GM13976 (cell line): Measurements from ENCODE around the gene DUOXA1.

Experiments
- DNase-seq: peaks from one replicate; pipeline ENCODE4 v3.0.0; 2012; ENCODE audit warnings: low spot score
- CTCF ChIP-seq: IDR thresholded peaks from 2 replicates; pipeline ENCODE4 v1.5.1; 2012; ENCODE audit warnings: borderline replicate concordance, mild to moderate bottlenecking; ENCODE audit not compliant: insufficient read depth; ENCODE audit errors: extremely low read depth, missing control alignments, control extremely low read depth
- in situ Hi-C: fragments of 300-500 bp; cut with MboI; formaldehyde crosslinking; loops from one replicate; pipeline ENCODE4 v1.12.0; 2022; ENCODE audit warnings: low sequenced_read_pairs, mixed read lengths, inconsistent platforms; ENCODE audit not compliant: unreplicated experiment

DUOXA1 gene

GRCh38 chr15:45123397-45123796 is 6.3 kb downstream of the DUOXA1 start:
- in situ Hi-C loops = loop anchor here (25.0 kb wide), 1 partner anchor 161 kb away; the partner anchor contains the start of gene TERB2
- TF ChIP-seq CTCF = no peak

GRCh38 chr15:45122719-45123118 is 7.0 kb downstream of the DUOXA1 start:
- no peak for TF ChIP-seq CTCF
- DNase-seq = no peak
- in situ Hi-C loops = loop anchor here (25.0 kb wide), 1 partner anchor 160 kb away; the partner anchor contains the start of gene TERB2

More at GRCh38 chr15:45123397-45123796, 6.3 kb downstream of the DUOXA1 start:
- no peak for DNase-seq

GRCh38 chr15:45121706-45122417 is 7.8 kb downstream of the DUOXA1 start:
- no peak for TF ChIP-seq CTCF
- no peak for DNase-seq
- in situ Hi-C loops = loop anchor here (25.0 kb wide), 1 partner anchor 160 kb away; the partner anchor contains the start of gene TERB2

- no peak for TF ChIP-seq CTCF
- in situ Hi-C loops = loop anchor here (25.0 kb wide), 1 partner anchor 159 kb away; the partner anchor contains the start of gene TERB2
- no peak for DNase-seq
Measured at GRCh38 chr15:45121020-45121419, 8.7 kb downstream of the DUOXA1 start.

GRCh38 chr15:45120081-45120972 is 9.4 kb downstream of the DUOXA1 start:
- no peak for DNase-seq
- in situ Hi-C loops = loop anchor here (25.0 kb wide), 1 partner anchor 158 kb away; the partner anchor contains the start of gene TERB2

More at GRCh38 chr15:45120081-45120972, 9.4 kb downstream of the DUOXA1 start:
- TF ChIP-seq CTCF = no peak
